ENCODE measurements around the gene PTPRT. TPM values are rescaled to one million over a fixed set of nuclear protein-coding genes. Genes with fewer than 3 reads are reported as not detected.

Gene PTPRT
- total and polyA plus RNA-seq, 11 donors: 0.04 to 2.5 (median 0.25) TPM; not detected in 2

GRCh38 chr20:42190084-42190483 lies 999.6 kb downstream of the PTPRT start:
- Histone ChIP-seq H3K27ac (no peak overlapping the region), H3K4me1 (no peaks in the 10 kb centered on the region), H3K4me3 (no peak overlapping the region), H3K27me3 (no peaks in the 10 kb centered on the region), H3K9me3 (no peaks in the 10 kb centered on the region), H3K36me3 (no peaks in the 10 kb centered on the region)
- ATAC-seq (no peak), DNase-seq (no peak)
- TF ChIP-seq, protein P1, sequence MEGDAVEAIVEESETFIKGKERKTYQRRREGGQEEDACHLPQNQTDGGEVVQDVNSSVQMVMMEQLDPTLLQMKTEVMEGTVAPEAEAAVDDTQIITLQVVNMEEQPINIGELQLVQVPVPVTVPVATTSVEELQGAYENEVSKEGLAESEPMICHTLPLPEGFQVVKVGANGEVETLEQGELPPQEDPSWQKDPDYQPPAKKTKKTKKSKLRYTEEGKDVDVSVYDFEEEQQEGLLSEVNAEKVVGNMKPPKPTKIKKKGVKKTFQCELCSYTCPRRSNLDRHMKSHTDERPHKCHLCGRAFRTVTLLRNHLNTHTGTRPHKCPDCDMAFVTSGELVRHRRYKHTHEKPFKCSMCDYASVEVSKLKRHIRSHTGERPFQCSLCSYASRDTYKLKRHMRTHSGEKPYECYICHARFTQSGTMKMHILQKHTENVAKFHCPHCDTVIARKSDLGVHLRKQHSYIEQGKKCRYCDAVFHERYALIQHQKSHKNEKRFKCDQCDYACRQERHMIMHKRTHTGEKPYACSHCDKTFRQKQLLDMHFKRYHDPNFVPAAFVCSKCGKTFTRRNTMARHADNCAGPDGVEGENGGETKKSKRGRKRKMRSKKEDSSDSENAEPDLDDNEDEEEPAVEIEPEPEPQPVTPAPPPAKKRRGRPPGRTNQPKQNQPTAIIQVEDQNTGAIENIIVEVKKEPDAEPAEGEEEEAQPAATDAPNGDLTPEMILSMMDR (IDR thresholded peaks at IDR 0.05): no peak
- no peak for TF ChIP-seq POLR2A (IDR thresholded peaks at IDR 0.05)
- WGBS, 4 donors: 73 to 74% (median 73%) methylated on average over 3 of the region's 3 CpGs
- intact Hi-C loops (cut with DNase I): loop anchor here in 2 of 10 donors (10.0 kb wide), 2 partner anchors 345 to 995 kb away; partner anchors contain the start of gene PTPRT (in 2 of the 2)

DNA sequence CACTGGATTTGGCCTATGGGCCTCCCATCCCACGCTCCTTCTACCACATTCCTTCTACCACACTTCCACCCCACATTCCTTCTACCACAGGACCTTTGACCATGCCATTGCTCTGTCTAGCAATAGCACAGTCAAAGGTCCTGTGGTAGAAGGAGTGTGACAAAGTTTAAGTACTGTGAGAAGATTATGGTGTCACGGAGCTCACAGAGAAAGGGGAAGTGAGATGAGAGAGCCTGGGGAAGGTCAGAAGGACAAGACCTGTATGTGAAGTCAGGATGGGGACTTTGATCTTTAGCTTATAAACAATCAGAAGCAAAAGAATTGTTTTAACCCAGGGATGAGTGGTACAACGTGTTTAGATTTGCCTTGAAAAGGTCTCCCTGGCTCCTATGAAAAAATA lies 1003.4 kb downstream of the PTPRT start:
- intact Hi-C loops (cut with DNase I): no loop called here
- no peaks in the 10 kb centered on the region for H3K9me3 ChIP-seq
- ATAC-seq (no peak), DNase-seq (no peak)
- H3K4me3 ChIP-seq: no peak overlapping the region
- WGBS, 4 donors: 56 to 66% (median 58%) methylated on average over 3 of the region's 3 CpGs
- no peaks in the 10 kb centered on the region for H3K4me1 ChIP-seq
- no peak overlapping the region for H3K27ac ChIP-seq
- H3K27me3 ChIP-seq: no peaks in the 10 kb centered on the region
- TF ChIP-seq, protein P1 (IDR thresholded peaks at IDR 0.05): no peak
- TF ChIP-seq POLR2A (IDR thresholded peaks at IDR 0.05): no peak
- H3K36me3 ChIP-seq: no peaks in the 10 kb centered on the region

- Histone ChIP-seq H3K9me3 (no peaks in the 10 kb centered on the region), H3K27ac (no peak overlapping the region), H3K27me3 (peaks cover 0 to under 1% (median 0%) of the 10 kb centered on the region in 9 donors), H3K36me3 (no peaks in the 10 kb centered on the region), H3K4me3 (no peak overlapping the region), H3K4me1 (no peaks in the 10 kb centered on the region)
- TF ChIP-seq, protein P1 (IDR thresholded peaks at IDR 0.05): no peak
- no peak for TF ChIP-seq POLR2A (IDR thresholded peaks at IDR 0.05)
- no peak for ATAC-seq
- no peak for DNase-seq
- WGBS, 4 donors: 52 to 63% (median 58%) methylated on average over 4 of the region's 4 CpGs
- intact Hi-C loops (cut with DNase I): no loop called here
Measured at GRCh38 chr20:42183147-42183546, 1006.6 kb downstream of the PTPRT start.

DNA sequence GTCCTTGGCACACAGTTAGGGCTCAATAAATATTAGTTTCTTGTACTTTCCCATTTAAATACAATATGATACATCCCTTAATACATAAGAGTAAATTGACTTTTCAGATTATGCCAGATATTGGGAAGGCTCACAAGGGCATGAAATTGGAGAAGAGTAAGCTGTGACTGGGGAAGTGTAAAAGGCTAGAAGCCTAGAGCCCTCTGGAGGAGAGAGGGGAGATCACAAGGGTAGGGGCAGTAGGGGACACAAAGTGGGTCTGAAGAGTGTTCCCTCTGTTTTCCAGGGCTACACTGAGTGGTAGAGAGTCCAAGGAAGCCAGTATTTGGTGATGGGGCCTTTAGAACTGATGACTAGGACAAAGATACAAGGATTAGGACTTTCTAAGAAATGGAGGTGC lies 1008.6 kb downstream of the PTPRT start:
- H3K9me3 ChIP-seq: no peaks in the 10 kb centered on the region
- no peak overlapping the region for H3K27ac ChIP-seq
- H3K4me1 ChIP-seq: no peaks in the 10 kb centered on the region
- DNase-seq (no peak), ATAC-seq (no peak)
- no peak overlapping the region for H3K4me3 ChIP-seq
- peaks cover 0 to 9% (median 0%) of the 10 kb centered on the region in 9 donors for H3K27me3 ChIP-seq
- intact Hi-C loops (cut with DNase I): no loop called here
- no peaks in the 10 kb centered on the region for H3K36me3 ChIP-seq
- TF ChIP-seq, protein P1 (IDR thresholded peaks at IDR 0.05): no peak
- no peak for TF ChIP-seq POLR2A (IDR thresholded peaks at IDR 0.05)
